Effector memory CD8-positive, alpha-beta T cell (primary cell): ENCODE data around the gene GATB.

Experiments
- ATAC-seq: fragments of 150-1000 bp; cut with Tn5 transposase; replicated peaks from 2 replicates; pipeline ENCODE4 v1.10.0; 2021; ENCODE audit warnings: mild to moderate bottlenecking, moderate library complexity
- DNase-seq, 3 experiments: peaks; one replicate each; pipeline ENCODE4 v3.0.0; 2021
- H3K27ac Mint-ChIP-seq, 2 donors: one replicate each; pipeline ENCODE4 v1.8.0; 2022; ENCODE audit warnings: mild to moderate bottlenecking in 2 of 2, mixed read lengths in 2 of 2, moderate library complexity in 2 of 2
- H3K27me3 Mint-ChIP-seq, 2 donors: one replicate each; pipeline ENCODE4 v1.8.0; 2022; ENCODE audit warnings: mixed read lengths in 2 of 2
- H3K36me3 Mint-ChIP-seq: one replicate; pipeline ENCODE4 v1.8.0; 2022; ENCODE audit warnings: mild to moderate bottlenecking, moderate library complexity, mixed read lengths; ENCODE audit not compliant: insufficient read depth
- H3K4me1 Mint-ChIP-seq, 2 donors: one replicate each; pipeline ENCODE4 v1.8.0; 2022; ENCODE audit warnings: low read depth in 2 of 2, mixed read lengths in 2 of 2
- H3K4me3 Mint-ChIP-seq, 2 donors: one replicate each; pipeline ENCODE4 v1.8.0; 2022; ENCODE audit warnings: mild to moderate bottlenecking in 2 of 2, mixed read lengths in 2 of 2, moderate library complexity in 2 of 2
- H3K9me3 Mint-ChIP-seq, 2 donors: one replicate each; pipeline ENCODE4 v1.8.0; 2022; ENCODE audit warnings: mixed read lengths in 2 of 2
- total RNA-seq, 9 experiments: gene quantifications; one replicate each; lab custom pipeline; 2026; lab: John Stamatoyannopoulos, UW

The GATB gene
- 10.0 to 20.7 (median 16.0) reads per million in 9 experiments for total RNA-seq

- no peaks in the 10 kb centered on the region for H3K9me3 Mint-ChIP-seq
- ATAC-seq: peak; percentile 98
- DNase-seq: peak; percentile 85 to 87 (median 86)
- peak within 1 kb of the TSS; percentile 92 for H3K4me3 Mint-ChIP-seq
- H3K36me3 Mint-ChIP-seq: peaks cover 12% of the 10 kb centered on the region
- H3K27me3 Mint-ChIP-seq: peaks cover 8 to 13% of the 10 kb centered on the region in 2 donors
- peak within 1 kb of the TSS; percentile 92 for H3K27ac Mint-ChIP-seq
- peaks cover 8 to 11% of the 10 kb centered on the region in 2 donors for H3K4me1 Mint-ChIP-seq
These were observed at the start of gene GATB for GRCh38 chr4:151760712-151761661. TSS of gene GATB (minus strand) at chr4:151761007. CDS start at chr4:151760982, 25 bp downstream.

- H3K9me3 Mint-ChIP-seq: no peaks in the 10 kb centered on the region
- DNase-seq (no peak), ATAC-seq (no peak)
- H3K4me1 Mint-ChIP-seq: no peaks in the 10 kb centered on the region
- H3K27ac Mint-ChIP-seq: no peak overlapping the region
- peaks cover 0 to 8% of the 10 kb centered on the region in 2 donors for H3K27me3 Mint-ChIP-seq
- peaks cover 3% of the 10 kb centered on the region for H3K36me3 Mint-ChIP-seq
- no peak overlapping the region for H3K4me3 Mint-ChIP-seq
These were observed 49.7 kb upstream of the GATB start for GRCh38 chr4:151810476-151810875.

- Mint-ChIP-seq H3K27me3 (peaks cover 0 to 8% of the 10 kb centered on the region in 2 donors), H3K27ac (no peak overlapping the region), H3K36me3 (peaks cover 3% of the 10 kb centered on the region), H3K4me3 (no peak overlapping the region), H3K9me3 (no peaks in the 10 kb centered on the region), H3K4me1 (no peaks in the 10 kb centered on the region)
- DNase-seq (no peak), ATAC-seq (no peak)
These were observed 48.9 kb upstream of the GATB start for GRCh38 chr4:151809716-151810115.

GRCh38 chr4:151808542-151808941 lies 47.7 kb upstream of the GATB start:
- Mint-ChIP-seq H3K4me1 (no peaks in the 10 kb centered on the region), H3K36me3 (peaks cover 3% of the 10 kb centered on the region), H3K9me3 (no peaks in the 10 kb centered on the region), H3K4me3 (no peak overlapping the region), H3K27me3 (peaks cover 0 to 8% of the 10 kb centered on the region in 2 donors), H3K27ac (no peak overlapping the region)
- DNase-seq (no peak), ATAC-seq (no peak)

- Mint-ChIP-seq H3K4me3 (no peak overlapping the region), H3K27ac (no peak overlapping the region), H3K27me3 (peaks cover 0 to 8% of the 10 kb centered on the region in 2 donors), H3K9me3 (no peaks in the 10 kb centered on the region), H3K36me3 (peaks cover 3% of the 10 kb centered on the region), H3K4me1 (no peaks in the 10 kb centered on the region)
- ATAC-seq (no peak), DNase-seq (no peak)
These were observed 47.3 kb upstream of the GATB start for GRCh38 chr4:151808120-151808529.

- H3K4me1 Mint-ChIP-seq: no peaks in the 10 kb centered on the region
- peaks cover 3% of the 10 kb centered on the region for H3K36me3 Mint-ChIP-seq
- ATAC-seq: no peak
- no peak for DNase-seq
- H3K27ac Mint-ChIP-seq: no peak overlapping the region
- H3K4me3 Mint-ChIP-seq: no peak overlapping the region
- peaks cover 0 to 8% of the 10 kb centered on the region in 2 donors for H3K27me3 Mint-ChIP-seq
- no peaks in the 10 kb centered on the region for H3K9me3 Mint-ChIP-seq
These were observed 46.4 kb upstream of the GATB start for GRCh38 chr4:151807220-151807619.

- no peak for DNase-seq
- H3K4me3 Mint-ChIP-seq: no peak overlapping the region
- H3K4me1 Mint-ChIP-seq: no peaks in the 10 kb centered on the region
- no peaks in the 10 kb centered on the region for H3K9me3 Mint-ChIP-seq
- peaks cover 0 to 8% of the 10 kb centered on the region in 2 donors for H3K27me3 Mint-ChIP-seq
- no peak overlapping the region for H3K27ac Mint-ChIP-seq
- H3K36me3 Mint-ChIP-seq: peaks cover 3% of the 10 kb centered on the region
- ATAC-seq: no peak
These were observed 45.7 kb upstream of the GATB start for GRCh38 chr4:151806511-151806927.

GRCh38 chr4:151804821-151805220 lies 44.0 kb upstream of the GATB start:
- peaks cover 3% of the 10 kb centered on the region for H3K36me3 Mint-ChIP-seq
- no peak overlapping the region for H3K4me3 Mint-ChIP-seq
- ATAC-seq (no peak), DNase-seq (no peak)
- peaks cover 0 to 7% of the 10 kb centered on the region in 2 donors for H3K27me3 Mint-ChIP-seq
- H3K4me1 Mint-ChIP-seq: no peaks in the 10 kb centered on the region
- no peak overlapping the region for H3K27ac Mint-ChIP-seq
- peaks cover 0 to 1% of the 10 kb centered on the region in 2 donors for H3K9me3 Mint-ChIP-seq

- no peak overlapping the region for H3K27ac Mint-ChIP-seq
- H3K9me3 Mint-ChIP-seq: peaks cover 0 to 1% of the 10 kb centered on the region in 2 donors
- peaks cover 0 to under 1% of the 10 kb centered on the region in 2 donors for H3K27me3 Mint-ChIP-seq
- H3K4me1 Mint-ChIP-seq: no peaks in the 10 kb centered on the region
- peaks cover 3% of the 10 kb centered on the region for H3K36me3 Mint-ChIP-seq
- ATAC-seq (no peak), DNase-seq (no peak)
- H3K4me3 Mint-ChIP-seq: no peak overlapping the region
These were observed 43.4 kb upstream of the GATB start for GRCh38 chr4:151804086-151804630.

GRCh38 chr4:151803246-151803645 lies 42.4 kb upstream of the GATB start:
- no peak for DNase-seq
- Mint-ChIP-seq H3K27ac (no peak overlapping the region), H3K4me1 (no peaks in the 10 kb centered on the region), H3K27me3 (no peaks in the 10 kb centered on the region), H3K4me3 (no peak overlapping the region), H3K36me3 (no peaks in the 10 kb centered on the region), H3K9me3 (peaks cover 0 to 1% of the 10 kb centered on the region in 2 donors)
- no peak for ATAC-seq

- no peaks in the 10 kb centered on the region for H3K27me3 Mint-ChIP-seq
- no peaks in the 10 kb centered on the region for H3K4me1 Mint-ChIP-seq
- no peak overlapping the region for H3K4me3 Mint-ChIP-seq
- peak; percentile 47 to 63 (median 50) for DNase-seq
- no peak overlapping the region for H3K27ac Mint-ChIP-seq
- H3K9me3 Mint-ChIP-seq: peaks cover 0 to 1% of the 10 kb centered on the region in 2 donors
- no peaks in the 10 kb centered on the region for H3K36me3 Mint-ChIP-seq
- peak; percentile 82 for ATAC-seq
These were observed 41.0 kb upstream of the GATB start for GRCh38 chr4:151801547-151802516.

- Mint-ChIP-seq H3K27ac (no peak overlapping the region), H3K9me3 (peaks cover 0 to 1% of the 10 kb centered on the region in 2 donors), H3K4me1 (no peaks in the 10 kb centered on the region), H3K36me3 (no peaks in the 10 kb centered on the region), H3K4me3 (no peak overlapping the region), H3K27me3 (peaks cover 10 to 11% of the 10 kb centered on the region in 2 donors)
- ATAC-seq (no peak), DNase-seq (no peak)
These were observed 38.7 kb upstream of the GATB start for GRCh38 chr4:151799417-151800012.
